GM13976 (cell line): Measurements from ENCODE around the gene NCAPG.

Experiments used
- DNase-seq: peaks from one replicate; pipeline ENCODE4 v3.0.0; 2012; ENCODE audit warnings: low spot score
- CTCF ChIP-seq: IDR thresholded peaks from 2 replicates; pipeline ENCODE4 v1.5.1; 2012; ENCODE audit warnings: borderline replicate concordance, mild to moderate bottlenecking; ENCODE audit not compliant: insufficient read depth; ENCODE audit errors: extremely low read depth, missing control alignments, control extremely low read depth
- in situ Hi-C: fragments of 300-500 bp; cut with MboI; formaldehyde crosslinking; loops from one replicate; pipeline ENCODE4 v1.12.0; 2022; ENCODE audit warnings: low sequenced_read_pairs, mixed read lengths, inconsistent platforms; ENCODE audit not compliant: unreplicated experiment

The NCAPG gene

GRCh38 chr4:17866810-17867209 is 56.0 kb downstream of the NCAPG start:
- no peak for TF ChIP-seq CTCF
- in situ Hi-C loops, result no loop called here
- DNase-seq, result no peak

DNA sequence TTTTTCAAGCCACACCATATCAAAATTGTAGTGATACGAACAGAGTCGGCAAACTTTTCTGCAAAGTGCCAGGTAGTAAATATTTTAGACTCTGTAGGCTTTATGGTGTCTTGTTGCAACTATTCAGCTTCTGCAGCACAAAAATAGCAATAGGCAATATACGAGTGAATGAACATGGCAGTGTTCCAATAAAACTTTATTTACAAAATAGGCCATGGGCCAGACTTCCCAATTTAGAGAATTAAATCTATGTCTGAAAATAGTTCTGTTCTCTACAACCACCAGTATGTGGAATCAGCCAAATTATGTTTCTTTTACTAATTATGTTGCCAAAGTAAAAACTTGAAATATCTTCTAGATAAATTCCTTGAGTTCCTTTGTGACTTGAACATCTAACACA is 56.5 kb downstream of the NCAPG start:
- in situ Hi-C loops, result no loop called here
- no peak for TF ChIP-seq CTCF

DNA sequence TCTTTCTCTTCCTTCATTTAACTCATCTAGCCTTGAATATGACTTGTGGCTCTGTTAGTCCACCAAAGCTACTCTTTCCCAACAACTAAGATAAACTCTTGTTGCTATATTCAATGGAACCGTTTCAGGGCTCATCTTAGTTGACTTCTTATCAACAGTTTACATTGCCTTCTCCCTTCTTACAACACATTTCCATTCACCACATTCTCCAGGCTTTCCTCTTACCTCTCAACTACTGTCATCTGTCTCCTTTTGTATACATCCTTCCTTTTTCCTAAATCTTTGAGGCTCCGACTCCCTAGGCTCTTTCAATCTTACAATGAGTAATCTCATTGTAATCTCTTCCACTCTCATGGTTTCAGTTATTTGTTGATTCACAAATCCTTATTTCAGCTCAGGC is 58.5 kb downstream of the NCAPG start:
- TF ChIP-seq CTCF, result no peak
- in situ Hi-C loops, result no loop called here
- DNase-seq, result no peak

More for the DNA sequence above, 56.5 kb downstream of the NCAPG start:
- DNase-seq, result no peak

DNA sequence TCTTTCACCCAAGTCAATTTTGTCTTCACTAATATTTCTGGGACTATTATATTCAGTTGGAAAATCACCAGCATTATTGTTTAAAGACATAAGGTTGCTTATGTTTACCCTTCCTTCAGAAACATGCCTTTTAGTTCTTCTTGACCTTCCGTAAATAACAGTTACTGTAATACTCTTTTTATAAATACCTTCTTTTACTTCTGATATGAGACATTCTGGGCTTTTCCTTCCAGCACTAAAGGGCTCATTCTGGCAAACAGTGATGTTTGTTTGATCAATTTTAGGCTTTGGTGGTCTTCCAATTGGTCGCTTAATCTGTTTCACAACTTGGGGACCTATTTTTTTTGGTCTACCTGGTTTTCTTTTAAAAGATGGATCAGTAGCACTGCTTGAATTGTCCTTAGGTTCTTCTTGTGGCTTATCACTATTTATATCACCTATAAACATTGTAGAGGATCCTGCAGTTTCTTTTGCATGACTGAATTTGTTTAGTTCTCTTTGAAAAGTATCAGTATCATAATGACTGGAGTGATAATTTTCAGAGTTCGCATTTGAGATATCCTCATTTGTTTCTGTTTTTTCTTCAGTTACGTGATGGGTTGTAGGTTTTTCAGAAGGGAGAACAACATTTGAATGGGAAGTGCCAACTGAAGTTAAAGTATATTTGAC is 64.8 kb downstream of the NCAPG start:
- in situ Hi-C loops, result no loop called here
- no peak for TF ChIP-seq CTCF

DNA sequence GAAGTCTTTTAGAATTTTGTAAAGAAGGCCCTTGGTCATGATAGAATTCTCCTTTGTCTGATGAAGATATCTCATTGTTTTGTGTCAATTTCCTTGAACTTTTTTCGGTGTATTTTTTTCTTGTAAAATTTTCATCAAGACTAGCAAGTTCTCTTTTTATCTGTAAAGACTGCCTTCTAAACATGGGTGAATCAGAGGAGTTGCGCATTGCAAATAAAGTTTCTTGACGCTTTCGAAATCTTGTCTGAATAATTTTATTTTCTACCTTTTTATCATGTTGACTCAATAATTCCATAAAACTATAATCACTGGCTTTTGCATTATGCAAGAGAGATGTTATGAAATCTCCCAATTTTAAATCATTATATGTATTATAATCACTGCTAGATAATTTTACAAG is 66.2 kb downstream of the NCAPG start:
- no peak for TF ChIP-seq CTCF
- no peak for DNase-seq
- in situ Hi-C loops, result no loop called here

More for the DNA sequence above, 64.8 kb downstream of the NCAPG start:
- DNase-seq, result peak; percentile 23

GRCh38 chr4:17877661-17878060 is 66.9 kb downstream of the NCAPG start:
- in situ Hi-C loops, result no loop called here
- no peak for DNase-seq
- no peak for TF ChIP-seq CTCF
